ENCODE measurements around the gene RTL1.

Gene RTL1

GRCh38 chr14:100906420-100906819, 2.9 kb upstream of the RTL1 start:
- Histone ChIP-seq H2AFZ (ENCODE audit: low read length, unreplicated experiment) (no peak overlapping the region), H3K27ac (ENCODE audit: low read depth, low read length) (no peak overlapping the region), H3K4me1 (ENCODE audit: control insufficient read depth, insufficient read depth, low read length, unreplicated experiment) (no peaks in the 10 kb centered on the region), H3K36me3 (ENCODE audit: insufficient read depth, low read length) (peaks cover 17% of the 10 kb centered on the region; the same call in 1 of the 2 replicates), H3K4me3 (ENCODE audit: low read depth, low read length) (no peak overlapping the region), H3K27me3 (ENCODE audit: insufficient read depth, low read length) (peaks cover 17% of the 10 kb centered on the region), H3K79me2 (ENCODE audit: control insufficient read depth, insufficient read depth, low read length, unreplicated experiment) (peaks cover 2% of the 10 kb centered on the region)

GRCh38 chr14:100905166-100905565, 1.6 kb upstream of the RTL1 start:
- no peak overlapping the region for H2AFZ ChIP-seq (ENCODE audit: low read length, unreplicated experiment)
- peaks cover 21% of the 10 kb centered on the region for H3K27me3 ChIP-seq (ENCODE audit: insufficient read depth, low read length)
- no peak overlapping the region for H3K4me3 ChIP-seq (ENCODE audit: low read depth, low read length)
- peaks cover 16% of the 10 kb centered on the region for H3K36me3 ChIP-seq (ENCODE audit: insufficient read depth, low read length)
- H3K27ac ChIP-seq (ENCODE audit: low read depth, low read length): no peak overlapping the region
- H3K4me1 ChIP-seq (ENCODE audit: control insufficient read depth, insufficient read depth, low read length, unreplicated experiment): no peaks in the 10 kb centered on the region
- peaks cover 2% of the 10 kb centered on the region for H3K79me2 ChIP-seq (ENCODE audit: control insufficient read depth, insufficient read depth, low read length, unreplicated experiment)

- Histone ChIP-seq H3K27ac (ENCODE audit: low read depth, low read length) (no peak overlapping the region), H3K36me3 (ENCODE audit: insufficient read depth, low read length) (peaks cover 10% of the 10 kb centered on the region), H3K79me2 (ENCODE audit: control insufficient read depth, insufficient read depth, low read length, unreplicated experiment) (peaks cover 2% of the 10 kb centered on the region), H2AFZ (ENCODE audit: low read length, unreplicated experiment) (no peak overlapping the region), H3K4me1 (ENCODE audit: control insufficient read depth, insufficient read depth, low read length, unreplicated experiment) (no peaks in the 10 kb centered on the region), H3K4me3 (ENCODE audit: low read depth, low read length) (no peak overlapping the region), H3K27me3 (ENCODE audit: insufficient read depth, low read length) (peaks cover 21% of the 10 kb centered on the region)
These were observed 975 bp upstream of the RTL1 start for GRCh38 chr14:100904307-100905087.

GRCh38 chr14:100903134-100903468, 421 bp downstream of the RTL1 start:
- Histone ChIP-seq H3K4me1 (ENCODE audit: control insufficient read depth, insufficient read depth, low read length, unreplicated experiment) (no peaks in the 10 kb centered on the region), H3K27ac (ENCODE audit: low read depth, low read length) (no peak overlapping the region), H3K27me3 (ENCODE audit: insufficient read depth, low read length) (peaks cover 26% of the 10 kb centered on the region), H2AFZ (ENCODE audit: low read length, unreplicated experiment) (no peak overlapping the region), H3K36me3 (ENCODE audit: insufficient read depth, low read length) (peaks cover 9% of the 10 kb centered on the region), H3K79me2 (ENCODE audit: control insufficient read depth, insufficient read depth, low read length, unreplicated experiment) (no peaks in the 10 kb centered on the region), H3K4me3 (ENCODE audit: low read depth, low read length) (no peak overlapping the region)

- H3K4me3 ChIP-seq (ENCODE audit: low read depth, low read length): no peak overlapping the region
- H3K27ac ChIP-seq (ENCODE audit: low read depth, low read length): no peak overlapping the region
- H3K36me3 ChIP-seq (ENCODE audit: insufficient read depth, low read length): peaks cover 4% of the 10 kb centered on the region; the same call in 1 of the 2 replicates
- no peak overlapping the region for H2AFZ ChIP-seq (ENCODE audit: low read length, unreplicated experiment)
- H3K4me1 ChIP-seq (ENCODE audit: control insufficient read depth, insufficient read depth, low read length, unreplicated experiment): no peaks in the 10 kb centered on the region
- peaks cover 27% of the 10 kb centered on the region for H3K27me3 ChIP-seq (ENCODE audit: insufficient read depth, low read length)
- no peaks in the 10 kb centered on the region for H3K79me2 ChIP-seq (ENCODE audit: control insufficient read depth, insufficient read depth, low read length, unreplicated experiment)
These were observed 1.0 kb downstream of the RTL1 start for GRCh38 chr14:100902295-100903133.

- Histone ChIP-seq H2AFZ (ENCODE audit: low read length, unreplicated experiment) (no peak overlapping the region), H3K79me2 (ENCODE audit: control insufficient read depth, insufficient read depth, low read length, unreplicated experiment) (no peaks in the 10 kb centered on the region), H3K36me3 (ENCODE audit: insufficient read depth, low read length) (no peaks in the 10 kb centered on the region; the same call in 1 of the 2 replicates), H3K27me3 (ENCODE audit: insufficient read depth, low read length) (peaks cover 27% of the 10 kb centered on the region), H3K27ac (ENCODE audit: low read depth, low read length) (no peak overlapping the region), H3K4me3 (ENCODE audit: low read depth, low read length) (no peak overlapping the region), H3K4me1 (ENCODE audit: control insufficient read depth, insufficient read depth, low read length, unreplicated experiment) (no peaks in the 10 kb centered on the region)
These were observed 1.9 kb downstream of the RTL1 start for GRCh38 chr14:100901391-100902183.

GRCh38 chr14:100900837-100901390, 2.6 kb downstream of the RTL1 start:
- no peak overlapping the region for H2AFZ ChIP-seq (ENCODE audit: low read length, unreplicated experiment)
- no peak overlapping the region for H3K4me3 ChIP-seq (ENCODE audit: low read depth, low read length)

GRCh38 chr14:100899884-100900771, 3.4 kb downstream of the RTL1 start:
- H3K4me3 ChIP-seq (ENCODE audit: low read depth, low read length): no peak overlapping the region
- H2AFZ ChIP-seq (ENCODE audit: low read length, unreplicated experiment): no peak overlapping the region

More at GRCh38 chr14:100900837-100901390, 2.6 kb downstream of the RTL1 start:
- Histone ChIP-seq H3K27ac (ENCODE audit: low read depth, low read length) (no peak overlapping the region), H3K4me1 (ENCODE audit: control insufficient read depth, insufficient read depth, low read length, unreplicated experiment) (no peaks in the 10 kb centered on the region), H3K36me3 (ENCODE audit: insufficient read depth, low read length) (no peaks in the 10 kb centered on the region; the same call in 1 of the 2 replicates), H3K79me2 (ENCODE audit: control insufficient read depth, insufficient read depth, low read length, unreplicated experiment) (no peaks in the 10 kb centered on the region), H3K27me3 (ENCODE audit: insufficient read depth, low read length) (peaks cover 27% of the 10 kb centered on the region)

GRCh38 chr14:100898935-100899883, 4.3 kb downstream of the RTL1 start:
- H3K27me3 ChIP-seq (ENCODE audit: insufficient read depth, low read length): peaks cover 22% of the 10 kb centered on the region; the same call in 1 of the 2 replicates
- no peak overlapping the region for H2AFZ ChIP-seq (ENCODE audit: low read length, unreplicated experiment)
- no peak overlapping the region for H3K27ac ChIP-seq (ENCODE audit: low read depth, low read length)
- no peaks in the 10 kb centered on the region; the same call in 1 of the 2 replicates for H3K36me3 ChIP-seq (ENCODE audit: insufficient read depth, low read length)
- H3K79me2 ChIP-seq (ENCODE audit: control insufficient read depth, insufficient read depth, low read length, unreplicated experiment): no peaks in the 10 kb centered on the region
- H3K4me3 ChIP-seq (ENCODE audit: low read depth, low read length): no peak overlapping the region
- H3K4me1 ChIP-seq (ENCODE audit: control insufficient read depth, insufficient read depth, low read length, unreplicated experiment): no peaks in the 10 kb centered on the region

More at GRCh38 chr14:100899884-100900771, 3.4 kb downstream of the RTL1 start:
- peaks cover 23% of the 10 kb centered on the region for H3K27me3 ChIP-seq (ENCODE audit: insufficient read depth, low read length)
- no peaks in the 10 kb centered on the region; the same call in 1 of the 2 replicates for H3K36me3 ChIP-seq (ENCODE audit: insufficient read depth, low read length)
- H3K79me2 ChIP-seq (ENCODE audit: control insufficient read depth, insufficient read depth, low read length, unreplicated experiment): no peaks in the 10 kb centered on the region
- no peak overlapping the region for H3K27ac ChIP-seq (ENCODE audit: low read depth, low read length)
- H3K4me1 ChIP-seq (ENCODE audit: control insufficient read depth, insufficient read depth, low read length, unreplicated experiment): no peaks in the 10 kb centered on the region
